Coronary artery (tissue), 2 donors: ENCODE measurements around the gene DMBT1.

Experiments
- DNase-seq: peaks from one replicate; pipeline ENCODE4 v3.0.0-alpha.2; 2017; ENCODE audit warnings: low spot score
- H3K27ac ChIP-seq, 2 donors: fragments of 200-600 bp; sonication (generic); one replicate each; pipeline ENCODE4 v1.5.1; 2016 to 2019
- H3K4me3 ChIP-seq: fragments of 200-600 bp; sonication (generic); 2 replicates; pipeline ENCODE4 v1.5.1; 2016; ENCODE audit warnings: mild to moderate bottlenecking, moderate library complexity
- TF ChIP-seq, protein P1 (sequence below): fragments of 200-600 bp; sonication (generic); IDR thresholded peaks from one replicate; pipeline ENCODE4 v1.5.1; 2019; ENCODE audit warnings: antibody characterized with exemption

The DMBT1 gene

DNA sequence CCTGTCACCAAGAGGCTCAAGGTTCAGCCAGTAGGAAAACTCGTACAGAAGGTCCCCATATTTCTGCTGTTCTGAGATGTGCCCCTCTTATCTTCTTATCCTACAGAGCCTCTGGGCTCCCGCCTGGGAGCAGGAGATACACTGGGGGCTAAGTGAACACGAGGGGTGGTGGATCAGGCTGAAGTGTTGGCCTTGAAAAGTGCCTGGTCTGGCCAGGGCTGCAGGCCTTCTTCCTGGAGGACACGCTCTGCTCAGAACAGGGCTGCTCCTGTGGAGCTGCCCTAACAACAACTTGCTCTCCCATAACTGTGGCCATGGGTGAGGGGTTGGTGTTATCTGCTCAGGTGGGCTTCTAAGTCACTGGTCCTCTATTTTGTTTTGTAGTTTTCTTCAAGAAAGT is 105.4 kb downstream of the DMBT1 start:
- peak; percentile 36 for DNase-seq
- TF ChIP-seq, protein P1, sequence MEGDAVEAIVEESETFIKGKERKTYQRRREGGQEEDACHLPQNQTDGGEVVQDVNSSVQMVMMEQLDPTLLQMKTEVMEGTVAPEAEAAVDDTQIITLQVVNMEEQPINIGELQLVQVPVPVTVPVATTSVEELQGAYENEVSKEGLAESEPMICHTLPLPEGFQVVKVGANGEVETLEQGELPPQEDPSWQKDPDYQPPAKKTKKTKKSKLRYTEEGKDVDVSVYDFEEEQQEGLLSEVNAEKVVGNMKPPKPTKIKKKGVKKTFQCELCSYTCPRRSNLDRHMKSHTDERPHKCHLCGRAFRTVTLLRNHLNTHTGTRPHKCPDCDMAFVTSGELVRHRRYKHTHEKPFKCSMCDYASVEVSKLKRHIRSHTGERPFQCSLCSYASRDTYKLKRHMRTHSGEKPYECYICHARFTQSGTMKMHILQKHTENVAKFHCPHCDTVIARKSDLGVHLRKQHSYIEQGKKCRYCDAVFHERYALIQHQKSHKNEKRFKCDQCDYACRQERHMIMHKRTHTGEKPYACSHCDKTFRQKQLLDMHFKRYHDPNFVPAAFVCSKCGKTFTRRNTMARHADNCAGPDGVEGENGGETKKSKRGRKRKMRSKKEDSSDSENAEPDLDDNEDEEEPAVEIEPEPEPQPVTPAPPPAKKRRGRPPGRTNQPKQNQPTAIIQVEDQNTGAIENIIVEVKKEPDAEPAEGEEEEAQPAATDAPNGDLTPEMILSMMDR = no peak
- no peak overlapping the region for H3K4me3 ChIP-seq
- H3K27ac ChIP-seq = no peak overlapping the region

DNA sequence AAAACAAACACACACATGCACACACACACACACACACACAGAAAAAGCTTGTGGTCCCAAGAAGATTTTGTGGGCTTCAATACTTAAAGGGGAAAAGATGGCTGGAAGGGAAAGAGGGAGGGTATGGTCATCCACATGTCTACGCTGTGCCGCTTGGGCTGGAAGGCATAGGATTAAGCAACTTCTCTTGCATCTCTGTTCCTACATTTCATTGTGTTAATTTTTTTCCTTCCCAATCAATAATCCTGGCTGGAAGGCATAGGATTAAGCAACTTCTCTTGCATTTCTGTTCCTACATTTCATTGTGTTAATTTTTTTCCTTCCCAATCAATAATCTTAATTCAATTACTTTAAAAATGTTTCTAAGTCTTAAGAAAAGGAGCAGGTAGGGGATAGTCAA is 108.5 kb downstream of the DMBT1 start:
- TF ChIP-seq, protein P1 = no peak
- H3K4me3 ChIP-seq = no peak overlapping the region
- DNase-seq = no peak
- H3K27ac ChIP-seq = no peak overlapping the region

DNA sequence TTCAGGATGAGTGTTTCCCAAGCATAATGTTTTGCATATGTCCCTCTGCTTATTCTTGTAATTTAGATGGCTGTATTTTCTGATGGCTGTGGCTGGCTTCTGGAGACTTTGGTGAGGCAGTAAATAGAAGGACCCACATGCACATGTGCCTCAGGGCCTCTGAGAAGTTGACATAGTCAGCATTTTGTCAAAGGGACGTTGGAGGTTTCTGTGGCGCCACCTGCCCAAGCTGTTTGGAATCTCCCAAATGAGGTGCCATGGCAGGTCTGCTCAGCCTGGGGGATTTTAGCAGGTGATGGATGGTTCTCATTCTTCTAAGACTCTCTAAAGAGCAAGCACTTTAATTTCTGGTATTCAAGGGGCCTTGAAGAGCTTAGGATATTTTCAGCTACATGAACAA is 109.3 kb downstream of the DMBT1 start:
- DNase-seq = no peak
- H3K27ac ChIP-seq = no peak overlapping the region
- no peak overlapping the region for H3K4me3 ChIP-seq
- TF ChIP-seq, protein P1 = no peak

- TF ChIP-seq, protein P1 = no peak
- DNase-seq = no peak
- Histone ChIP-seq H3K4me3 (no peak overlapping the region), H3K27ac (no peak overlapping the region)
Observed at GRCh38 chr10:122671355-122671754, 110.8 kb downstream of the DMBT1 start.

DNA sequence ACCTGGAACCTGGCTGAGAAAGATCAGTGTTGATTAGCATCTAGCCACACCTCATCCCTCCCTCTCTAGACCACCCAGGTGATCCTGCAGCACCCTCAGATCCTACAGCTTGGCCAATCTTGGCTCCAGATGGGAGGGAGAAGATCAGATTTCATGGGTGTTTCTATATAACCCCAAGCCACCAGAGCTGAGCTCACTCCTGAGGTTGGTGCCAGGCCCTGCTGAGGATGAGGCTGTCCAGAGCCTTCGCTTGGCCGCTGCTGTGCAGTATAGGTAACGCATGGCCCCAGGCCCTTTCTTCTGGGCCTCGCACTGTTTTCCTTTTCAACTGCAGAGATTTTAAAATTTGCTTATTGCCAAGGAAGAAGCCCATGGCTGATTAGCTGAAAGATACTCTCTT is 112.1 kb downstream of the DMBT1 start:
- TF ChIP-seq, protein P1 = no peak
- Histone ChIP-seq H3K4me3 (no peak overlapping the region), H3K27ac (no peak overlapping the region)
- DNase-seq = no peak

GRCh38 chr10:122673269-122673668 is 112.7 kb downstream of the DMBT1 start:
- TF ChIP-seq, protein P1 = no peak
- Histone ChIP-seq H3K4me3 (no peak overlapping the region), H3K27ac (no peak overlapping the region)
- DNase-seq = no peak

- DNase-seq = peak; percentile 36
- Histone ChIP-seq H3K27ac (no peak overlapping the region), H3K4me3 (no peak overlapping the region)
- TF ChIP-seq, protein P1 = no peak
Observed at GRCh38 chr10:122673731-122674130, 113.2 kb downstream of the DMBT1 start.
